Skeletal muscle cell (primary cell): ENCODE data around the gene PSMD1.
"Not testable (repeated sequence)": the region's sequence is repeated elsewhere in the genome, so short reads cannot be mapped to it uniquely, and the experiment has no call there.

Source experiments
- DNase-seq: peaks from one replicate; pipeline ENCODE4 v3.0.0-alpha.2; 2010; ENCODE audit warnings: low read depth
- H3K4me3 ChIP-seq: 2 replicates; pipeline ENCODE4 v1.5.1; 2011; ENCODE audit warnings: low read depth, mild to moderate bottlenecking, control low read depth, low read length, moderate library complexity

Gene PSMD1

GRCh38 chr2:231050018-231050901 is 6.4 kb upstream of the PSMD1 start:
- H3K4me3 ChIP-seq = no peak overlapping the region
- DNase-seq = no peak

- no peak overlapping the region for H3K4me3 ChIP-seq
- no peak for DNase-seq
These were observed 5.6 kb upstream of the PSMD1 start for GRCh38 chr2:231051116-231051515.

GRCh38 chr2:231052494-231053451 is 3.9 kb upstream of the PSMD1 start:
- H3K4me3 ChIP-seq = peak overlapping the region; percentile 64
- peak; percentile 39 for DNase-seq

GRCh38 chr2:231053846-231054245 is 2.8 kb upstream of the PSMD1 start:
- no peak overlapping the region for H3K4me3 ChIP-seq
- DNase-seq = no peak

- DNase-seq = no peak
- H3K4me3 ChIP-seq = peak overlapping the region; percentile 98
These were observed 923 bp downstream of the PSMD1 start for GRCh38 chr2:231057590-231057989.

GRCh38 chr2:231058761-231059550 is 2.3 kb downstream of the PSMD1 start:
- no peak overlapping the region for H3K4me3 ChIP-seq

GRCh38 chr2:231059756-231060155 is 3.1 kb downstream of the PSMD1 start:
- no peak for DNase-seq
- H3K4me3 ChIP-seq = no peak overlapping the region

More at GRCh38 chr2:231058761-231059550, 2.3 kb downstream of the PSMD1 start:
- no peak for DNase-seq

- DNase-seq = no peak
These were observed 6.1 kb downstream of the PSMD1 start for GRCh38 chr2:231062776-231063175.

GRCh38 chr2:231063347-231063746 is 6.7 kb downstream of the PSMD1 start:
- no peak overlapping the region for H3K4me3 ChIP-seq
- no peak for DNase-seq

More at GRCh38 chr2:231062776-231063175, 6.1 kb downstream of the PSMD1 start:
- no peak overlapping the region for H3K4me3 ChIP-seq

GRCh38 chr2:231065966-231066365 is 9.3 kb downstream of the PSMD1 start:
- H3K4me3 ChIP-seq = no peak overlapping the region
- no peak for DNase-seq

GRCh38 chr2:231067531-231067930 is 10.9 kb downstream of the PSMD1 start:
- DNase-seq, H3K4me3 ChIP-seq: not testable (repeated sequence)

GRCh38 chr2:231068525-231069222 is 12.0 kb downstream of the PSMD1 start:
- no peak for DNase-seq
- H3K4me3 ChIP-seq = no peak overlapping the region

GRCh38 chr2:231069379-231070054 is 12.8 kb downstream of the PSMD1 start:
- no peak for DNase-seq
- no peak overlapping the region for H3K4me3 ChIP-seq

GRCh38 chr2:231084565-231084964 is 27.9 kb downstream of the PSMD1 start:
- no peak for DNase-seq
- H3K4me3 ChIP-seq = no peak overlapping the region

GRCh38 chr2:231088754-231089153 is 32.1 kb downstream of the PSMD1 start:
- H3K4me3 ChIP-seq = no peak overlapping the region
- no peak for DNase-seq

- H3K4me3 ChIP-seq = no peak overlapping the region
- no peak for DNase-seq
These were observed 37.3 kb downstream of the PSMD1 start for GRCh38 chr2:231093933-231094332.

GRCh38 chr2:231094736-231095346 is 38.2 kb downstream of the PSMD1 start:
- no peak for DNase-seq
- no peak overlapping the region for H3K4me3 ChIP-seq

- no peak for DNase-seq
- H3K4me3 ChIP-seq = no peak overlapping the region
These were observed 43.3 kb downstream of the PSMD1 start for GRCh38 chr2:231099918-231100317.
